A549 treated with AZD9567 at 1 μM for 4 hours (cell line): ENCODE data around the gene SMS. TPM values are rescaled to one million over a fixed set of nuclear protein-coding genes. Genes with fewer than 3 reads are reported as not detected.

Experiments used
- total RNA-seq: library from RNA; stranded (reverse); fragments of 200-300 nt; extraction: Qiagen RNA extraction; gene quantifications from 5 replicates; pipeline ENCODE4 v1.2.3, GENCODE V29; 2022; ENCODE audit not compliant: insufficient read depth

SMS gene
- total RNA-seq, result 172 to 215 TPM (median 178 TPM) in 5 replicates

GRCh38 chrX:21940356-21940829, at the start of gene SMS:
Gene SMS, plus strand, starts transcription at chrX:21940709. Its CDS starts 116 bp downstream, at chrX:21940825.

GRCh38 chrX:22032084-22032483, 91.6 kb downstream of the SMS start, which contains the start of gene PHEX:
Gene PHEX, plus strand, starts transcription at chrX:22032325. Its CDS starts 681 bp downstream, at chrX:22033006.

Other genes starting within 250 kb of the SMS start
- 0.15 TPM in 1 of 5 replicates, not detected in the others for gene SMPX, start 182.6 kb upstream of the SMS start, total RNA-seq
- gene MBTPS2, start 101.1 kb upstream of the SMS start, total RNA-seq, result 21.0 to 24.5 TPM (median 23.5 TPM) in 5 replicates
- gene YY2, start 84.7 kb upstream of the SMS start, total RNA-seq, result 1.7 to 2.8 TPM (median 2.5 TPM) in 5 replicates
- 0.24 to 0.41 TPM (median 0.29 TPM) in 5 replicates for gene PHEX, start 91.6 kb downstream of the SMS start, total RNA-seq